ENCODE data around the gene NRG2.

- TF ChIP-seq CTCF (IDR thresholded peaks at IDR 0.05; ENCODE audit: low read depth, low read length, poor library complexity, severe bottlenecking) (no peak), EZH2phosphoT487 (IDR thresholded peaks at IDR 0.05; ENCODE audit: borderline replicate concordance, low read length) (no peak)
These were observed 78.7 kb downstream of the NRG2 start for GRCh38 chr5:139964266-139964993.
